Measurements from ENCODE around the gene CRACR2A.

The CRACR2A gene

GRCh38 chr12:3680919-3681594 lies 71.9 kb downstream of the CRACR2A start:
- DNase-seq: no peak

GRCh38 chr12:3679831-3680230 lies 73.1 kb downstream of the CRACR2A start:
- DNase-seq: no peak

GRCh38 chr12:3677609-3678008 lies 75.3 kb downstream of the CRACR2A start:
- DNase-seq: no peak

- no peak for DNase-seq
Observed at GRCh38 chr12:3673981-3674708, 78.8 kb downstream of the CRACR2A start.

- DNase-seq: no peak
Observed at GRCh38 chr12:3672113-3672509, 80.8 kb downstream of the CRACR2A start.

- DNase-seq: no peak
Observed at GRCh38 chr12:3671330-3672112, 81.4 kb downstream of the CRACR2A start.

- no peak for DNase-seq
Observed at GRCh38 chr12:3670083-3670620, 82.8 kb downstream of the CRACR2A start.

- no peak for DNase-seq
Observed at GRCh38 chr12:3669594-3669993, 83.3 kb downstream of the CRACR2A start.

- DNase-seq: no peak
Observed at GRCh38 chr12:3668479-3669165, 84.3 kb downstream of the CRACR2A start.

GRCh38 chr12:3667485-3667884 lies 85.4 kb downstream of the CRACR2A start:
- no peak for DNase-seq

- no peak for DNase-seq
Observed at GRCh38 chr12:3666441-3666840, 86.5 kb downstream of the CRACR2A start.

GRCh38 chr12:3662521-3662921 lies 90.4 kb downstream of the CRACR2A start:
- no peak for DNase-seq

GRCh38 chr12:3661028-3661427 lies 91.9 kb downstream of the CRACR2A start:
- DNase-seq: no peak

- DNase-seq: peak; percentile 10 to 21
Observed at GRCh38 chr12:3658327-3659163, 94.4 kb downstream of the CRACR2A start.

GRCh38 chr12:3656946-3657622 lies 95.8 kb downstream of the CRACR2A start:
- no peak for DNase-seq

GRCh38 chr12:3655328-3655900 lies 97.5 kb downstream of the CRACR2A start:
- peak; percentile 4 to 20 for DNase-seq

- DNase-seq: no peak
Observed at GRCh38 chr12:3651585-3652424, 101.1 kb downstream of the CRACR2A start.

GRCh38 chr12:3647504-3647903 lies 105.4 kb downstream of the CRACR2A start:
- no peak for DNase-seq

- DNase-seq: no peak
Observed at GRCh38 chr12:3646561-3647241, 106.2 kb downstream of the CRACR2A start.
